ENCODE measurements around the gene PSENEN. TPM values are rescaled to one million over a fixed set of nuclear protein-coding genes. Genes with fewer than 3 reads are reported as not detected.
A peak's percentile ranks its signal among the peaks of the same experiment; 100 is the strongest.

PSENEN gene
- polyA plus RNA-seq, 1 donor (not counting 4 experiments of a cell fraction or from before 2014, with no cell fraction given) = 36.2 TPM

GRCh38 chr19:35759697-35760096 is 14.2 kb downstream of the PSENEN start:
- H3K36me3 ChIP-seq (ENCODE audit: control insufficient read depth in 2 of 2, extremely low read depth in 1 of 2, insufficient read depth in 2 of 2, low read length in 2 of 2) = peaks cover 5 to 16% of the 10 kb centered on the region in 2 experiments
- no peak for FAIRE-seq

GRCh38 chr19:35760711-35761349 is 15.4 kb downstream of the PSENEN start:
- dilution Hi-C loops (cut with MboI; ENCODE audit: extremely low pct_ligation_motif_present, low sequenced_read_pairs) = no loop called here
- no peak for TF ChIP-seq CTCF (optimal IDR thresholded peaks at IDR 0.05 in 1 of 3, IDR thresholded peaks at IDR 0.05 in 1 of 3, conservative IDR thresholded peaks at IDR 0.05 in 1 of 3; ENCODE audit: extremely low read depth in 1 of 3, insufficient read depth in 2 of 3, low read length in 3 of 3)
- peaks cover 20% of the 10 kb centered on the region for H3K79me2 ChIP-seq (ENCODE audit: control insufficient read depth, insufficient read depth, low read length)
- H3K9me1 ChIP-seq (ENCODE audit: control insufficient read depth, extremely low read depth, insufficient read depth, low read length) = no peaks in the 10 kb centered on the region
- H3K4me3 ChIP-seq (ENCODE audit: control insufficient read depth in 2 of 3, extremely low read depth in 1 of 3, insufficient read depth in 2 of 3, low read depth in 1 of 3, low read length in 3 of 3) = no peak overlapping the region
- no peak overlapping the region for H2AFZ ChIP-seq (ENCODE audit: control insufficient read depth, low read length)
- H3K36me3 ChIP-seq (ENCODE audit: control insufficient read depth in 2 of 2, extremely low read depth in 1 of 2, insufficient read depth in 2 of 2, low read length in 2 of 2) = peaks cover 5 to 21% of the 10 kb centered on the region in 2 experiments
- no peaks in the 10 kb centered on the region for H4K20me1 ChIP-seq (ENCODE audit: control insufficient read depth, extremely low read depth, insufficient read depth, low read length)
- DNase-seq (ENCODE audit: low read depth, low spot score) (no peak), FAIRE-seq (no peak)
- no peak overlapping the region for H3K27ac ChIP-seq (ENCODE audit: control insufficient read depth, insufficient read depth, low read length)
- H3K9ac ChIP-seq (ENCODE audit: control insufficient read depth, extremely low read depth, insufficient read depth, low read length) = no peak overlapping the region
- H3K4me2 ChIP-seq (ENCODE audit: control insufficient read depth, extremely low read depth, insufficient read depth, low read depth, low read length) = no peak overlapping the region
- no peaks in the 10 kb centered on the region for H3K27me3 ChIP-seq (ENCODE audit: control insufficient read depth, extremely low read depth, insufficient read depth, low read length)
- H3K9me3 ChIP-seq (ENCODE audit: control insufficient read depth, low read depth, low read length) = no peaks in the 10 kb centered on the region
- peaks cover 19% of the 10 kb centered on the region for H3K4me1 ChIP-seq (ENCODE audit: control insufficient read depth, extremely low read depth, insufficient read depth, low read length)

More at GRCh38 chr19:35759697-35760096, 14.2 kb downstream of the PSENEN start:
- Histone ChIP-seq H3K9ac (ENCODE audit: control insufficient read depth, extremely low read depth, insufficient read depth, low read length) (peak overlapping the region; percentile 15), H3K79me2 (ENCODE audit: control insufficient read depth, insufficient read depth, low read length) (peaks cover 20% of the 10 kb centered on the region), H2AFZ (ENCODE audit: control insufficient read depth, low read length) (no peak overlapping the region), H3K4me1 (ENCODE audit: control insufficient read depth, extremely low read depth, insufficient read depth, low read length) (peaks cover 23% of the 10 kb centered on the region), H3K4me3 (ENCODE audit: control insufficient read depth in 2 of 3, extremely low read depth in 1 of 3, insufficient read depth in 2 of 3, low read depth in 1 of 3, low read length in 3 of 3) (peak overlapping the region in 1 of 3 experiments; percentile 1), H3K9me1 (ENCODE audit: control insufficient read depth, extremely low read depth, insufficient read depth, low read length) (no peaks in the 10 kb centered on the region), H3K9me3 (ENCODE audit: control insufficient read depth, low read depth, low read length) (no peaks in the 10 kb centered on the region), H3K27me3 (ENCODE audit: control insufficient read depth, extremely low read depth, insufficient read depth, low read length) (no peaks in the 10 kb centered on the region), H4K20me1 (ENCODE audit: control insufficient read depth, extremely low read depth, insufficient read depth, low read length) (no peaks in the 10 kb centered on the region), H3K4me2 (ENCODE audit: control insufficient read depth, extremely low read depth, insufficient read depth, low read depth, low read length) (peak overlapping the region; percentile 84), H3K27ac (ENCODE audit: control insufficient read depth, insufficient read depth, low read length) (no peak overlapping the region)
- TF ChIP-seq EZH2 (IDR thresholded peaks at IDR 0.05; ENCODE audit: low read length) (no peak), CTCF (optimal IDR thresholded peaks at IDR 0.05 in 1 of 3, IDR thresholded peaks at IDR 0.05 in 1 of 3, conservative IDR thresholded peaks at IDR 0.05 in 1 of 3; ENCODE audit: extremely low read depth in 1 of 3, insufficient read depth in 2 of 3, low read length in 3 of 3) (no peak)
- no peak for DNase-seq (ENCODE audit: low read depth, low spot score)
- dilution Hi-C loops (cut with MboI; ENCODE audit: extremely low pct_ligation_motif_present, low sequenced_read_pairs) = no loop called here

All from keratinocyte (primary cell).